Midbrain (tissue), 1 donor: ENCODE data around the gene HMGCS2.

Experiments used
- DNase-seq: peaks from one replicate; lab custom pipeline; 2025; lab: John Stamatoyannopoulos, UW

The HMGCS2 gene

GRCh38 chr1:119701659-119702058 is 67.0 kb downstream of the HMGCS2 start:
- no peak for DNase-seq

GRCh38 chr1:119700326-119700725 is 68.4 kb downstream of the HMGCS2 start:
- no peak for DNase-seq
